Thyroid gland (tissue), 4 donors: ENCODE data around the gene B3GNT7.
"Not testable (repeated sequence)": the region's sequence is repeated elsewhere in the genome, so short reads cannot be mapped to it uniquely, and the experiment has no call there.

Experiments
- CTCF ChIP-seq, 6 experiments: fragments of 200-600 bp in 3 of 6; fragments of 450-650 bp in 3 of 6; sonication (generic) in 3 of 6; IDR thresholded peaks; one replicate each; pipeline ENCODE4 v1.5.1; 2016 to 2019; ENCODE audit warnings: antibody characterized with exemption in 6 of 6, mild to moderate bottlenecking in 2 of 6, inconsistent platforms in 1 of 6, moderate library complexity in 1 of 6
- POLR2A ChIP-seq, 2 donors: fragments of 450-650 bp; IDR thresholded peaks; one replicate each; pipeline ENCODE4 v1.6.1; 2017; ENCODE audit warnings: antibody characterized with exemption in 2 of 2, mild to moderate bottlenecking in 2 of 2, moderate library complexity in 1 of 2

GRCh38 chr2:231349374-231349735 lies 46.2 kb upstream of the B3GNT7 start:
- TF ChIP-seq CTCF, POLR2A (IDR thresholded peaks at IDR 0.05): not testable (repeated sequence)
